OCI-LY1 (cell line): Measurements from ENCODE around the gene SNTG2.

Experiments
- H2AFZ ChIP-seq: fragments of 200-600 bp; sonication (generic), shearing (Covaris generic); 2 replicates; pipeline ENCODE4 v1.6.0; 2014; ENCODE audit warnings: antibody characterized with exemption, mild to moderate bottlenecking, low read length
- H3F3A ChIP-seq: fragments of 200-600 bp; sonication (generic), shearing (Covaris generic); 2 replicates; pipeline ENCODE4 v1.6.0; 2014; ENCODE audit warnings: mild to moderate bottlenecking, antibody characterized with exemption, low read length, moderate library complexity; ENCODE audit not compliant: insufficient read depth
- H3K27ac ChIP-seq: fragments of 200-600 bp; sonication (generic); 2 replicates; pipeline ENCODE4 v1.5.1; 2014; ENCODE audit warnings: low read length, mixed run types, mild to moderate bottlenecking, low read depth; ENCODE audit not compliant: poor library complexity, severe bottlenecking
- H3K27me3 ChIP-seq: fragments of 200-600 bp; sonication (generic); 2 replicates; pipeline ENCODE4 v1.6.0; 2014; ENCODE audit warnings: antibody characterized with exemption, mild to moderate bottlenecking, low read length, moderate library complexity; ENCODE audit not compliant: insufficient read depth
- H3K36me3 ChIP-seq: fragments of 200-600 bp; sonication (generic); 2 replicates; pipeline ENCODE4 v1.6.1; 2014; ENCODE audit warnings: mild to moderate bottlenecking, antibody characterized with exemption, low read length, moderate library complexity, mixed read lengths; ENCODE audit not compliant: insufficient read depth
- H3K4me1 ChIP-seq: fragments of 200-600 bp; sonication (generic); 2 replicates; pipeline ENCODE4 v1.5.1; 2014; ENCODE audit warnings: mild to moderate bottlenecking, low read length, moderate library complexity; ENCODE audit not compliant: insufficient read depth, severe bottlenecking
- H3K4me2 ChIP-seq: fragments of 200-600 bp; sonication (generic), shearing (Covaris generic); 2 replicates; pipeline ENCODE4 v1.6.1; 2014; ENCODE audit warnings: low read length
- H3K4me3 ChIP-seq: fragments of 200-600 bp; sonication (generic); 2 replicates; pipeline ENCODE4 v1.5.1; 2014; ENCODE audit warnings: low read length, low read depth, mild to moderate bottlenecking, mixed read lengths; ENCODE audit not compliant: poor library complexity, severe bottlenecking
- H3K79me2 ChIP-seq: fragments of 200-600 bp; shearing (Covaris generic); 2 replicates; pipeline ENCODE4 v1.6.1; 2016; ENCODE audit warnings: mixed run types, low read length, mixed read lengths; ENCODE audit not compliant: insufficient read depth
- H3K9ac ChIP-seq: fragments of 200-600 bp; sonication (generic), shearing (Covaris generic); 2 replicates; pipeline ENCODE4 v1.6.1; 2014; ENCODE audit warnings: mild to moderate bottlenecking, low read length, mixed read lengths
- H3K9me2 ChIP-seq: fragments of 200-600 bp; sonication (generic), shearing (Covaris generic); 2 replicates; pipeline ENCODE4 v1.6.1; 2014; ENCODE audit warnings: low read depth, mild to moderate bottlenecking, low read length, mixed read lengths
- H3K9me3 ChIP-seq: fragments of 200-600 bp; shearing (Covaris generic); 2 replicates; pipeline ENCODE4 v1.6.1; 2014; ENCODE audit warnings: low read length, mixed read lengths
- H4K20me1 ChIP-seq: fragments of 200-600 bp; sonication (generic), shearing (Covaris generic); 2 replicates; pipeline ENCODE4 v1.6.0; 2016; ENCODE audit warnings: mild to moderate bottlenecking, low read length; ENCODE audit not compliant: insufficient read depth
- EZH2 ChIP-seq: fragments of 200-600 bp; sonication (generic), shearing (Covaris generic); IDR thresholded peaks from 2 replicates; pipeline ENCODE4 v1.8.0; 2017; ENCODE audit warnings: borderline replicate concordance, mixed run types, mild to moderate bottlenecking, antibody characterized with exemption, low read length, moderate library complexity, mixed read lengths
- TF ChIP-seq, protein P1 (sequence below): fragments of 200-600 bp; sonication (generic), shearing (Covaris generic); IDR thresholded peaks from 2 replicates; pipeline ENCODE4 v1.5.1; 2017; ENCODE audit warnings: mild to moderate bottlenecking, antibody characterized with exemption, low read length, moderate library complexity, mixed read lengths

Gene SNTG2

DNA sequence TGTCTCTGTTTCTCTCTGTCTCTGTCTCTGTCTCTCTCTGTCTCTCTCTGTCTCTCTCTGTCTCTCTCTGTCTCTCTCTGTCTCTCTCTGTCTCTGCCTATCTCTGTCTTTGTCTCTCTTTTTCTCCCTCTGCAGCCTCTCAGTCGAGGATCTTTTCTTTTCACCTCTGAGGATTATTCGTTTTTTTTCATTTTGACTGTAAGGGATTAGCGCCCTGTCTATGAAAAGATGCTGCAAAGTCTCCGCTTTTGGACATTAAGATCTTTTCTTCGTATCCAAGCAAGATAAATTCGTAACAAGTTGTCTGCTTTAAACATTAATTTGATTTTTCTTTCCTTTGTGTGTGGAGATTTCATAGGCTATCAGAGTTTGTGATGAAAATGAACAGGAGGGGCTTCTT is 271.4 kb downstream of the SNTG2 start:
- Histone ChIP-seq H2AFZ (no peak overlapping the region), H3K9me2 (no peaks in the 10 kb centered on the region), H3K27me3 (no peaks in the 10 kb centered on the region)

DNA sequence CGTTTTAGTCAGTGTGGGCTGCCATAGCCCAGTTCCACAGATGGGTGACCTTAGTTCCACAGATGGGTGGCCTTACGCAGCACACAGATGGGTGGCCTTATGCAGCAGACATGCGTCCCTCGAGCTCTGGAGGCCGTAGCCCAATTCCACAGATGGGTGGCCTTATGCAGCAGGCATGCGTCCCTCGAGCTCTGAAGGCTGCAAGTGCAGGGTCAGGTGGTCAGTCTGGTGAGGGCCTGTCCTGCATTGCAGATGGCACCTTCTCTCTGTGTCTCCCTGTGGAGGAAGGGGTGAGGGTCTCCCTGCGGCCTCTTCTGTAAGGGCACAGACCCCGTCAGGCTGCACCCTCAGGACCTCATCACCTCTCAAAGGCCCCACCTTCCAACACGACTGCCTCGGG is 273.1 kb downstream of the SNTG2 start:
- Histone ChIP-seq H3K4me2 (no peak overlapping the region), H3F3A (no peaks in the 10 kb centered on the region), H3K4me3 (no peak overlapping the region), H2AFZ (no peak overlapping the region), H3K9me2 (no peaks in the 10 kb centered on the region), H3K79me2 (no peaks in the 10 kb centered on the region), H3K27me3 (no peaks in the 10 kb centered on the region), H3K4me1 (no peaks in the 10 kb centered on the region), H4K20me1 (no peaks in the 10 kb centered on the region), H3K9me3 (no peaks in the 10 kb centered on the region), H3K36me3 (no peaks in the 10 kb centered on the region), H3K27ac (no peak overlapping the region), H3K9ac (no peak overlapping the region)
- TF ChIP-seq EZH2, result no peak
- TF ChIP-seq, protein P1, sequence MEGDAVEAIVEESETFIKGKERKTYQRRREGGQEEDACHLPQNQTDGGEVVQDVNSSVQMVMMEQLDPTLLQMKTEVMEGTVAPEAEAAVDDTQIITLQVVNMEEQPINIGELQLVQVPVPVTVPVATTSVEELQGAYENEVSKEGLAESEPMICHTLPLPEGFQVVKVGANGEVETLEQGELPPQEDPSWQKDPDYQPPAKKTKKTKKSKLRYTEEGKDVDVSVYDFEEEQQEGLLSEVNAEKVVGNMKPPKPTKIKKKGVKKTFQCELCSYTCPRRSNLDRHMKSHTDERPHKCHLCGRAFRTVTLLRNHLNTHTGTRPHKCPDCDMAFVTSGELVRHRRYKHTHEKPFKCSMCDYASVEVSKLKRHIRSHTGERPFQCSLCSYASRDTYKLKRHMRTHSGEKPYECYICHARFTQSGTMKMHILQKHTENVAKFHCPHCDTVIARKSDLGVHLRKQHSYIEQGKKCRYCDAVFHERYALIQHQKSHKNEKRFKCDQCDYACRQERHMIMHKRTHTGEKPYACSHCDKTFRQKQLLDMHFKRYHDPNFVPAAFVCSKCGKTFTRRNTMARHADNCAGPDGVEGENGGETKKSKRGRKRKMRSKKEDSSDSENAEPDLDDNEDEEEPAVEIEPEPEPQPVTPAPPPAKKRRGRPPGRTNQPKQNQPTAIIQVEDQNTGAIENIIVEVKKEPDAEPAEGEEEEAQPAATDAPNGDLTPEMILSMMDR, result no peak

More for the DNA sequence above, 271.4 kb downstream of the SNTG2 start:
- no peak overlapping the region for H3K4me2 ChIP-seq
- H3F3A ChIP-seq, result no peaks in the 10 kb centered on the region
- no peaks in the 10 kb centered on the region for H3K4me1 ChIP-seq
- no peak overlapping the region for H3K9ac ChIP-seq
- TF ChIP-seq EZH2, result no peak
- TF ChIP-seq, protein P1, result no peak
- no peaks in the 10 kb centered on the region for H3K9me3 ChIP-seq
- H3K27ac ChIP-seq, result no peak overlapping the region
- H3K4me3 ChIP-seq, result no peak overlapping the region
- no peaks in the 10 kb centered on the region for H4K20me1 ChIP-seq
- H3K36me3 ChIP-seq, result no peaks in the 10 kb centered on the region
- no peaks in the 10 kb centered on the region for H3K79me2 ChIP-seq

DNA sequence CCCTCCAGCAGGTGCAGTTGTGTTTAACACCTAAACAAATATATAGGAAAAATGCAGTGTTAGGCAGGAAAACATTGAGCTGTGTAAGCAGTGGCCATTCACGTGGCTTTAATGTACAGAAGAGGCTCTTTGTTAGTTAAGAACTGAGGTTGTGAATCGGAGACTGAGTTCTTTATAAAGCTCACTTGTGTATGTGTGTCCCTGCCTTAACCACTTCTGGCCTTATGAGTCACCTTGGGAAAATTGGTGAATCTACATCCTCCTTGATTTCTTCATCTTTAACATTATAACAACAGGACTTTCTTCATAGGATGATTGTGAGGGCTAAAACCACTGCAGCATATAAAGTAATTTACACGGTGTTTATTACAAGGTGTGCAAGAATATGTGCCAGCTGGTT is 274.3 kb downstream of the SNTG2 start:
- no peak overlapping the region for H2AFZ ChIP-seq
- H3K9me3 ChIP-seq, result no peaks in the 10 kb centered on the region
- no peaks in the 10 kb centered on the region for H3K4me1 ChIP-seq
- no peaks in the 10 kb centered on the region for H3F3A ChIP-seq
- no peak overlapping the region for H3K27ac ChIP-seq
- H3K36me3 ChIP-seq, result no peaks in the 10 kb centered on the region
- TF ChIP-seq EZH2, result no peak
- TF ChIP-seq, protein P1, result no peak
- no peaks in the 10 kb centered on the region for H3K27me3 ChIP-seq
- H3K9me2 ChIP-seq, result no peaks in the 10 kb centered on the region
- H3K4me2 ChIP-seq, result no peak overlapping the region
- no peaks in the 10 kb centered on the region for H4K20me1 ChIP-seq
- H3K79me2 ChIP-seq, result no peaks in the 10 kb centered on the region
- no peak overlapping the region for H3K9ac ChIP-seq
- no peak overlapping the region for H3K4me3 ChIP-seq
